ENCODE results near the gene DLD. TPM values are rescaled to one million over a fixed set of nuclear protein-coding genes. Genes with fewer than 3 reads are reported as not detected.

The DLD gene
- total and polyA plus RNA-seq, 2 experiments from 2014 or later = 84.9 to 129 TPM

DNA sequence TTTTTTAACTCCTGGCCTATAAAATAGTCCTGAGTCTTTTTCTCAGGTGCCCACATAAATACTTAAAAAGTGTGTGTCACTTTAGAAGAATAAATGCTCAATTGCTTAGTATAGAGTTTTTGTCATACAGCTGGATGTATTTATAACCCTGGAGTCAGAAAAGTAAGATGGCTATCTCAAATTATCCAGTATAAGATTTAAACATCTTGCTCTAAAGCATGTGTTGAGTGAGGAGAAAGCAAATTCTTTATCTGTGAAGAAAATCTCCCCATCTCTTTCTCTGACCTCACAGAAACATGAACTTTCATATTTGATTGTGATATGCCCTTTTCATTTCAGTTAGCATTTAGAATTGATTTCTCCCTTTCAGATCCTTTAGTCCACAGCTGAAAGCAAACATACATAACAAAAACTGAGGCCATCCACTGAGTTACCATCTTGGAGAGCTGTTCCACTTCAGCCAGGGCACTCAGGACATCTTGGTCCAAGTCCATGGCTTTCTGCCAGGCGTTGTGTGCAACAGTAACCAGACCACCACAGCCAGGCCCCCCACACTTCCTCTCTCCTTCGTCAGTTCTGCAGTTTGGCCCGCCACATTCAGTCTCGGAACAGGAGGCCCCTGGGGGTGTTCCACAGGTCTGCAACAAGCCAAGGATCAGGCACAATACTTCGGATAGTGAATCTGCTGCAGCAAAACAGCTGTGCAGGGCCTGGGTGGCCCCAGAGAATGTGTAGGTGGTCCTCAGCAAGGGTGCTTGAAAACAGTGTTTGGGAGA lies 40.9 kb downstream of the DLD start:
- Histone ChIP-seq H3K4me3 (no peak overlapping the region), H4K20me1 (ENCODE audit: insufficient read depth, poor library complexity, severe bottlenecking) (no peaks in the 10 kb centered on the region), H3K36me3 (replicated peaks; ENCODE audit: insufficient read depth, low read depth) (peaks cover 7% of the 10 kb centered on the region), H2AFZ (no peak overlapping the region), H3K4me1 (ENCODE audit: insufficient read depth) (peaks cover 11% of the 10 kb centered on the region), H3K4me2 (peak overlapping the region; percentile 22), H3K9me2 (replicated peaks; ENCODE audit: insufficient read depth) (no peaks in the 10 kb centered on the region), H3K79me2 (peaks cover 11% of the 10 kb centered on the region), H3K27ac (peak overlapping the region; percentile 29), H3K9me3 (ENCODE audit: low read depth) (no peaks in the 10 kb centered on the region), H3K27me3 (no peaks in the 10 kb centered on the region)
- TF ChIP-seq EZH2phosphoT487 (IDR thresholded peaks at IDR 0.05; ENCODE audit: low read depth, severe bottlenecking, unreplicated experiment) (no peak), EZH2 (IDR thresholded peaks at IDR 0.05; ENCODE audit: borderline replicate concordance) (no peak)
- TF ChIP-seq, protein P1, sequence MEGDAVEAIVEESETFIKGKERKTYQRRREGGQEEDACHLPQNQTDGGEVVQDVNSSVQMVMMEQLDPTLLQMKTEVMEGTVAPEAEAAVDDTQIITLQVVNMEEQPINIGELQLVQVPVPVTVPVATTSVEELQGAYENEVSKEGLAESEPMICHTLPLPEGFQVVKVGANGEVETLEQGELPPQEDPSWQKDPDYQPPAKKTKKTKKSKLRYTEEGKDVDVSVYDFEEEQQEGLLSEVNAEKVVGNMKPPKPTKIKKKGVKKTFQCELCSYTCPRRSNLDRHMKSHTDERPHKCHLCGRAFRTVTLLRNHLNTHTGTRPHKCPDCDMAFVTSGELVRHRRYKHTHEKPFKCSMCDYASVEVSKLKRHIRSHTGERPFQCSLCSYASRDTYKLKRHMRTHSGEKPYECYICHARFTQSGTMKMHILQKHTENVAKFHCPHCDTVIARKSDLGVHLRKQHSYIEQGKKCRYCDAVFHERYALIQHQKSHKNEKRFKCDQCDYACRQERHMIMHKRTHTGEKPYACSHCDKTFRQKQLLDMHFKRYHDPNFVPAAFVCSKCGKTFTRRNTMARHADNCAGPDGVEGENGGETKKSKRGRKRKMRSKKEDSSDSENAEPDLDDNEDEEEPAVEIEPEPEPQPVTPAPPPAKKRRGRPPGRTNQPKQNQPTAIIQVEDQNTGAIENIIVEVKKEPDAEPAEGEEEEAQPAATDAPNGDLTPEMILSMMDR (IDR thresholded peaks at IDR 0.05; ENCODE audit: poor library complexity) = no peak
- DNase-seq (ENCODE audit: low spot score) = no peak
- 49% methylated on average over 5 of the region's 5 CpGs for WGBS (ENCODE audit: low lambda C conversion rate, missing lambda C conversion rate)

DNA sequence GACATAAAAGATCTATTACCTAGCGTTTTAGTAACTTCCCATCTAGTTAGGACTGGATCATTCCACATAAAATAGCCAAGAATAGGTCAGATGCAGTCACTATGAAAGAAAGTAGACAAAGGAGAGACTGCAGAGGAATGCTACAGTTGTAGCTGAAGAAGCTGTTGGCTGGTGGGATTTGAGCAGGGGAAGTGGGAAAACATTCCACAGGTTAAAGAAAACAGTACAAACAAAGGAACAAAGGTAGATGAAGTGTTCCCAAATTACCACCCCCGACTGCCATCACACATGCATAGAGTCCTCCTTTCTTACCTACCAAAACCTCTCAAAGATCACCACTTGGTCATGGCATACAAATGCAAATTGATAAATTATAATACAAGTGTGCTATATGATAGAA lies 41.8 kb downstream of the DLD start:
- WGBS (ENCODE audit: low lambda C conversion rate, missing lambda C conversion rate) = 44% methylated on average over 2 of the region's 2 CpGs
- no peak for DNase-seq (ENCODE audit: low spot score)
- H3K4me3 ChIP-seq = no peak overlapping the region
- peaks cover 17% of the 10 kb centered on the region for H3K4me1 ChIP-seq (ENCODE audit: insufficient read depth)
- no peaks in the 10 kb centered on the region for H3K9me3 ChIP-seq (ENCODE audit: low read depth)
- H3K9me2 ChIP-seq (replicated peaks; ENCODE audit: insufficient read depth) = no peaks in the 10 kb centered on the region
- H2AFZ ChIP-seq = no peak overlapping the region
- H3K4me2 ChIP-seq = peak overlapping the region; percentile 22
- H3K36me3 ChIP-seq (replicated peaks; ENCODE audit: insufficient read depth, low read depth) = peaks cover 7% of the 10 kb centered on the region
- TF ChIP-seq EZH2 (IDR thresholded peaks at IDR 0.05; ENCODE audit: borderline replicate concordance) = no peak
- no peak for TF ChIP-seq EZH2phosphoT487 (IDR thresholded peaks at IDR 0.05; ENCODE audit: low read depth, severe bottlenecking, unreplicated experiment)
- TF ChIP-seq, protein P1 (IDR thresholded peaks at IDR 0.05; ENCODE audit: poor library complexity) = no peak
- peaks cover 11% of the 10 kb centered on the region for H3K79me2 ChIP-seq
- H3K27ac ChIP-seq = peak overlapping the region; percentile 29
- H4K20me1 ChIP-seq (ENCODE audit: insufficient read depth, poor library complexity, severe bottlenecking) = no peaks in the 10 kb centered on the region
- no peaks in the 10 kb centered on the region for H3K27me3 ChIP-seq

DNA sequence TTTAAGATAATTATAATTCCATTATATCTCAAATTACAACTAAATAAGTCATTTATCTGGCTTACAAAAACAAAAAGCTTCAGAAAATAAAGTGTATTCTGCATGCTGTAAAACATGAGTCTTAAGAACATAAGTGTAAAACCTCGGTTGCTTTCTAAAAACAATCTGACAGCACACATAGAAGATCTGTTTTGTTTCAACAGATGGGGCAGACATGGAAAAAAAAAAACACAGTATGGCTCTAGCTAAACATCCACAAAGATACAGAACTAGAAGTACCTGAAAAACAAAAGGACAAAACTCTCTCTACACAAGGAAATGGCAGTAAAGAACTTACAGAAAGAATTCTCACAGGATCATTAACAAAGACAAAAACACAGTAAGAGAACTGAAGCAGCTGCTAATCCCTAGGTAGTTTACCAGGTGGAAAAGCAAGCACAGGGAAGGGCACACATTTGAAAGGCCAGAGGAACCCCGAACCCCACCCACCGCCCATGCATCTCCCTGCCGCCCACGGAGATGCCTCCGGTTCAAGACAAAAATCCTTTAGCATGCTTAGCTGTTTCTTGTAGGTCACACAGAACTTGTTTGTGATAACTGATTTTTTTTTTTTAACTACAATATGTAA lies 42.5 kb downstream of the DLD start:
- H3K27me3 ChIP-seq = no peaks in the 10 kb centered on the region
- no peak overlapping the region for H3K4me3 ChIP-seq
- no peaks in the 10 kb centered on the region for H3K9me3 ChIP-seq (ENCODE audit: low read depth)
- H3K79me2 ChIP-seq = peaks cover 11% of the 10 kb centered on the region
- H3K27ac ChIP-seq = peak overlapping the region; percentile 32
- no peak for DNase-seq (ENCODE audit: low spot score)
- peak overlapping the region; percentile 32 for H3K4me2 ChIP-seq
- H2AFZ ChIP-seq = no peak overlapping the region
- TF ChIP-seq EZH2 (IDR thresholded peaks at IDR 0.05; ENCODE audit: borderline replicate concordance) (no peak), EZH2phosphoT487 (IDR thresholded peaks at IDR 0.05; ENCODE audit: low read depth, severe bottlenecking, unreplicated experiment) (no peak)
- TF ChIP-seq, protein P1 (IDR thresholded peaks at IDR 0.05; ENCODE audit: poor library complexity) = no peak
- peaks cover 7% of the 10 kb centered on the region for H3K36me3 ChIP-seq (replicated peaks; ENCODE audit: insufficient read depth, low read depth)
- H3K9me2 ChIP-seq (replicated peaks; ENCODE audit: insufficient read depth) = no peaks in the 10 kb centered on the region
- WGBS (ENCODE audit: low lambda C conversion rate, missing lambda C conversion rate) = 32% methylated on average over 6 of the region's 6 CpGs
- H3K4me1 ChIP-seq (ENCODE audit: insufficient read depth) = peaks cover 22% of the 10 kb centered on the region
- H4K20me1 ChIP-seq (ENCODE audit: insufficient read depth, poor library complexity, severe bottlenecking) = no peaks in the 10 kb centered on the region
